CD4-positive, CD25-positive, alpha-beta regulatory T cell (primary cell): ENCODE results near the gene CRYGS. TPM values are rescaled to one million over a fixed set of nuclear protein-coding genes. Genes with fewer than 3 reads are reported as not detected.
"Not testable (repeated sequence)": the region's sequence is repeated elsewhere in the genome, so short reads cannot be mapped to it uniquely, and the experiment has no call there.

Source experiments
- ATAC-seq, 2 donors: fragments of 150-1000 bp; cut with Tn5 transposase; one replicate each; pipeline ENCODE4 v1.10.0; 2021; ENCODE audit warnings: low read depth in 2 of 2, moderate number of reproducible peaks in 2 of 2, moderate library complexity in 1 of 2
- DNase-seq, 3 donors: peaks; one replicate each; pipeline versions ENCODE4 v3.0.0 to v3.0.0-alpha.2; 2012 to 2022; ENCODE audit warnings: mixed read lengths in 1 of 3
- H3K27ac ChIP-seq: one replicate; pipeline ENCODE4 v1.7.0; 2013; ENCODE audit warnings: mild to moderate bottlenecking, low read length; ENCODE audit not compliant: insufficient read depth, poor library complexity, severe bottlenecking
- H3K27me3 ChIP-seq: one replicate; pipeline ENCODE4 v1.7.0; 2013; ENCODE audit warnings: low read length; ENCODE audit not compliant: control insufficient read depth, insufficient read depth
- H3K36me3 ChIP-seq: one replicate; pipeline ENCODE4 v1.7.0; 2013; ENCODE audit warnings: mild to moderate bottlenecking, low read length, moderate library complexity; ENCODE audit not compliant: control insufficient read depth, insufficient read depth
- H3K4me1 ChIP-seq: 2 replicates; pipeline ENCODE4 v1.7.0; 2013; ENCODE audit warnings: mild to moderate bottlenecking, low read length; ENCODE audit not compliant: insufficient read depth, control insufficient read depth, poor library complexity, severe bottlenecking
- H3K4me3 ChIP-seq: one replicate; pipeline ENCODE4 v1.7.0; 2013; ENCODE audit warnings: low read depth, mild to moderate bottlenecking, low read length, moderate library complexity
- H3K9me3 ChIP-seq, 2 experiments: 1 replicate in 1 of 2; 2 replicates in 1 of 2; pipeline ENCODE4 v1.7.0; 2013; ENCODE audit warnings: low read length in 2 of 2, mild to moderate bottlenecking in 1 of 2, moderate library complexity in 1 of 2; ENCODE audit not compliant: control insufficient read depth in 2 of 2
- H3K27ac Mint-ChIP-seq, 3 donors: one replicate each; pipeline ENCODE4 v1.8.0; 2020 to 2022; ENCODE audit warnings: mild to moderate bottlenecking in 3 of 3, mixed read lengths in 3 of 3, moderate library complexity in 2 of 3
- H3K27me3 Mint-ChIP-seq: one replicate; pipeline ENCODE4 v1.8.0; 2022; ENCODE audit warnings: mild to moderate bottlenecking, mixed read lengths
- H3K36me3 Mint-ChIP-seq: one replicate; pipeline ENCODE4 v1.8.0; 2020; ENCODE audit warnings: mixed read lengths
- H3K4me1 Mint-ChIP-seq, 4 donors: one replicate each; pipeline ENCODE4 v1.8.0; 2020 to 2022; ENCODE audit warnings: mixed read lengths in 4 of 4, mild to moderate bottlenecking in 1 of 4
- H3K4me3 Mint-ChIP-seq, 4 donors: one replicate each; pipeline ENCODE4 v1.8.0; 2020 to 2022; ENCODE audit warnings: mild to moderate bottlenecking in 4 of 4, mixed read lengths in 4 of 4, moderate library complexity in 3 of 4
- H3K9me3 Mint-ChIP-seq, 7 donors: one replicate each; pipeline ENCODE4 v1.8.0; 2020 to 2022; ENCODE audit warnings: mixed read lengths in 7 of 7, mild to moderate bottlenecking in 3 of 7, moderate library complexity in 2 of 7
- polyA plus RNA-seq, 4 donors: library from polyadenylated mRNA; unstranded; fragments of 300-500 nt; fragmentation: Illumina TruSeq; gene quantifications; one replicate each; pipeline ENCODE4 v1.2.3, GENCODE V29; 2021
- total RNA-seq: library from RNA; stranded (reverse); gene quantifications from one replicate; pipeline ENCODE4 v1.2.3, GENCODE V29; 2022

CRYGS gene
- total and polyA plus RNA-seq, 5 donors from 2014 or later: 0.36 to 2.1 (median 0.53) TPM; not detected in 2

GRCh38 chr3:186509423-186509822 lies 34.8 kb downstream of the CRYGS start:
- Mint-ChIP-seq H3K4me3 (no peak overlapping the region), H3K9me3 (peaks cover 0 to 1% (median 0%) of the 10 kb centered on the region in 7 donors), H3K4me1 (peaks cover 3 to 16% (median 8%) of the 10 kb centered on the region in 4 donors), H3K27me3 (peaks cover 4% of the 10 kb centered on the region), H3K27ac (peak overlapping the region in 1 of 3 donors; percentile 69), H3K36me3 (no peaks in the 10 kb centered on the region)
- H3K9me3 ChIP-seq: no peaks in the 10 kb centered on the region
- no peaks in the 10 kb centered on the region for H3K27me3 ChIP-seq
- ATAC-seq (no peak), DNase-seq (no peak)
- no peak overlapping the region for H3K27ac ChIP-seq
- no peaks in the 10 kb centered on the region for H3K36me3 ChIP-seq
- H3K4me1 ChIP-seq: peaks cover 1% of the 10 kb centered on the region
- H3K4me3 ChIP-seq: no peak overlapping the region

GRCh38 chr3:186506857-186507256 lies 37.3 kb downstream of the CRYGS start:
- H3K36me3 Mint-ChIP-seq: no peaks in the 10 kb centered on the region
- no peak overlapping the region for H3K27ac Mint-ChIP-seq
- DNase-seq (no peak), ATAC-seq (no peak)
- H3K9me3 Mint-ChIP-seq: peaks cover 0 to 1% (median 0%) of the 10 kb centered on the region in 7 donors
- Histone ChIP-seq H3K27ac (no peak overlapping the region), H3K36me3 (no peaks in the 10 kb centered on the region), H3K4me1 (no peaks in the 10 kb centered on the region), H3K9me3 (no peaks in the 10 kb centered on the region), H3K27me3 (no peaks in the 10 kb centered on the region), H3K4me3 (no peak overlapping the region)
- H3K4me3 Mint-ChIP-seq: no peak overlapping the region
- H3K27me3 Mint-ChIP-seq: peaks cover 4% of the 10 kb centered on the region
- peaks cover 0 to 15% (median 8%) of the 10 kb centered on the region in 4 donors for H3K4me1 Mint-ChIP-seq

GRCh38 chr3:186506191-186506739 lies 37.9 kb downstream of the CRYGS start:
- Histone ChIP-seq H3K4me3 (no peak overlapping the region), H3K4me1 (no peaks in the 10 kb centered on the region), H3K36me3 (no peaks in the 10 kb centered on the region), H3K27ac (no peak overlapping the region), H3K27me3 (no peaks in the 10 kb centered on the region), H3K9me3 (no peaks in the 10 kb centered on the region)
- Mint-ChIP-seq H3K36me3 (no peaks in the 10 kb centered on the region), H3K27me3 (peaks cover 4% of the 10 kb centered on the region), H3K4me3 (no peak overlapping the region), H3K4me1 (peaks cover 0 to 10% (median 6%) of the 10 kb centered on the region in 4 donors), H3K9me3 (peaks cover 0 to 1% (median 0%) of the 10 kb centered on the region in 7 donors), H3K27ac (no peak overlapping the region)
- ATAC-seq (no peak), DNase-seq (no peak)

- Histone ChIP-seq H3K4me1 (no peaks in the 10 kb centered on the region), H3K27ac (no peak overlapping the region), H3K36me3 (no peaks in the 10 kb centered on the region), H3K9me3 (no peaks in the 10 kb centered on the region), H3K4me3 (peak overlapping the region; percentile 57), H3K27me3 (no peaks in the 10 kb centered on the region)
- ATAC-seq (no peak), DNase-seq (no peak)
- H3K9me3 Mint-ChIP-seq: peaks cover 0 to 10% (median 2%) of the 10 kb centered on the region in 7 donors
- peak overlapping the region in 3 of 4 donors; percentile 34 to 52 (median 41) for H3K4me3 Mint-ChIP-seq
- peaks cover 4% of the 10 kb centered on the region for H3K27me3 Mint-ChIP-seq
- peaks cover 0 to 5% (median 3%) of the 10 kb centered on the region in 4 donors for H3K4me1 Mint-ChIP-seq
- H3K36me3 Mint-ChIP-seq: no peaks in the 10 kb centered on the region
- H3K27ac Mint-ChIP-seq: no peak overlapping the region
Observed at GRCh38 chr3:186502966-186503712, 41.0 kb downstream of the CRYGS start.

GRCh38 chr3:186502138-186502948 lies 41.8 kb downstream of the CRYGS start:
- peaks cover 0 to 5% (median 3%) of the 10 kb centered on the region in 4 donors for H3K4me1 Mint-ChIP-seq
- Histone ChIP-seq H3K4me1 (no peaks in the 10 kb centered on the region), H3K4me3 (peak overlapping the region; percentile 57), H3K27ac (no peak overlapping the region), H3K9me3 (no peaks in the 10 kb centered on the region), H3K36me3 (no peaks in the 10 kb centered on the region), H3K27me3 (no peaks in the 10 kb centered on the region)
- DNase-seq: no peak
- peak overlapping the region in 2 of 4 donors; percentile 41 to 52 for H3K4me3 Mint-ChIP-seq
- no peak for ATAC-seq
- H3K27ac Mint-ChIP-seq: no peak overlapping the region
- no peaks in the 10 kb centered on the region for H3K36me3 Mint-ChIP-seq
- peaks cover 4% of the 10 kb centered on the region for H3K27me3 Mint-ChIP-seq
- peaks cover 0 to 10% (median 3%) of the 10 kb centered on the region in 7 donors for H3K9me3 Mint-ChIP-seq

GRCh38 chr3:186499949-186500348 lies 44.2 kb downstream of the CRYGS start:
- not testable (repeated sequence) for H3K36me3 Mint-ChIP-seq, H3K9me3 Mint-ChIP-seq

GRCh38 chr3:186498022-186498421 lies 46.2 kb downstream of the CRYGS start:
- H3K27me3 ChIP-seq, H3K27ac ChIP-seq, H3K27ac Mint-ChIP-seq, H3K27me3 Mint-ChIP-seq, H3K36me3 ChIP-seq, DNase-seq, H3K4me1 ChIP-seq, H3K9me3 ChIP-seq, H3K36me3 Mint-ChIP-seq, H3K4me3 ChIP-seq, H3K4me1 Mint-ChIP-seq, H3K9me3 Mint-ChIP-seq, H3K4me3 Mint-ChIP-seq, ATAC-seq: not testable (repeated sequence)

More at GRCh38 chr3:186499949-186500348, 44.2 kb downstream of the CRYGS start:
- not testable (repeated sequence) for H3K27me3 Mint-ChIP-seq, H3K4me1 Mint-ChIP-seq, DNase-seq, H3K36me3 ChIP-seq, H3K27me3 ChIP-seq, H3K4me3 Mint-ChIP-seq, H3K9me3 ChIP-seq, H3K4me1 ChIP-seq, H3K4me3 ChIP-seq, ATAC-seq, H3K27ac ChIP-seq
- H3K27ac Mint-ChIP-seq: peak overlapping the region in 1 of 3 donors; percentile 21
